ENCODE data around the gene PALLD.

Gene PALLD

GRCh38 chr4:168857546-168858314 lies 360.9 kb downstream of the PALLD start:
- no peak for FAIRE-seq
- no peak for DNase-seq (ENCODE audit: insufficient read length, low spot score)

GRCh38 chr4:168859100-168859499 lies 362.2 kb downstream of the PALLD start:
- FAIRE-seq (no peak), DNase-seq (ENCODE audit: insufficient read length, low spot score) (no peak)

- FAIRE-seq (peak; percentile 67), DNase-seq (ENCODE audit: insufficient read length, low spot score) (no peak)
Measured at GRCh38 chr4:168859888-168860694, 363.2 kb downstream of the PALLD start.

- DNase-seq (ENCODE audit: insufficient read length, low spot score) (no peak), FAIRE-seq (no peak)
Measured at GRCh38 chr4:168860827-168861226, 364.0 kb downstream of the PALLD start.

GRCh38 chr4:168863719-168864647 lies 367.1 kb downstream of the PALLD start:
- DNase-seq (ENCODE audit: insufficient read length, low spot score) = no peak
- FAIRE-seq = no peak

GRCh38 chr4:168864821-168865541 lies 368.1 kb downstream of the PALLD start:
- DNase-seq (ENCODE audit: insufficient read length, low spot score) (no peak), FAIRE-seq (no peak)

GRCh38 chr4:168865854-168866253 lies 369.0 kb downstream of the PALLD start:
- FAIRE-seq = no peak
- no peak for DNase-seq (ENCODE audit: insufficient read length, low spot score)

- FAIRE-seq = no peak
Measured at GRCh38 chr4:168866635-168867034, 369.8 kb downstream of the PALLD start.

GRCh38 chr4:168867128-168867527 lies 370.3 kb downstream of the PALLD start:
- FAIRE-seq = no peak
- no peak for DNase-seq (ENCODE audit: insufficient read length, low spot score)

More at GRCh38 chr4:168866635-168867034, 369.8 kb downstream of the PALLD start:
- no peak for DNase-seq (ENCODE audit: insufficient read length, low spot score)

GRCh38 chr4:168868044-168868781 lies 371.4 kb downstream of the PALLD start:
- DNase-seq (ENCODE audit: insufficient read length, low spot score) (no peak), FAIRE-seq (peak; percentile 74)

GRCh38 chr4:168868802-168869201 lies 371.9 kb downstream of the PALLD start:
- no peak for DNase-seq (ENCODE audit: insufficient read length, low spot score)
- no peak for FAIRE-seq

- DNase-seq (ENCODE audit: insufficient read length, low spot score) (no peak), FAIRE-seq (no peak)
Measured at GRCh38 chr4:168870004-168870403, 373.2 kb downstream of the PALLD start.

- FAIRE-seq (no peak), DNase-seq (ENCODE audit: insufficient read length, low spot score) (no peak)
Measured at GRCh38 chr4:168871632-168872031, 374.8 kb downstream of the PALLD start.

- DNase-seq (ENCODE audit: insufficient read length, low spot score) (no peak), FAIRE-seq (no peak)
Measured at GRCh38 chr4:168874083-168874482, 377.2 kb downstream of the PALLD start.

- no peak for FAIRE-seq
Measured at GRCh38 chr4:168876106-168876505, 379.3 kb downstream of the PALLD start.

GRCh38 chr4:168877511-168878491 lies 380.9 kb downstream of the PALLD start:
- FAIRE-seq (no peak), DNase-seq (ENCODE audit: insufficient read length, low spot score) (no peak)

More at GRCh38 chr4:168876106-168876505, 379.3 kb downstream of the PALLD start:
- no peak for DNase-seq (ENCODE audit: insufficient read length, low spot score)

- FAIRE-seq = no peak
Measured at GRCh38 chr4:168878623-168879022, 381.8 kb downstream of the PALLD start.

GRCh38 chr4:168879188-168879587 lies 382.3 kb downstream of the PALLD start:
- FAIRE-seq = no peak
- DNase-seq (ENCODE audit: insufficient read length, low spot score) = no peak

More at GRCh38 chr4:168878623-168879022, 381.8 kb downstream of the PALLD start:
- DNase-seq (ENCODE audit: insufficient read length, low spot score) = no peak

Data from GM19239 (cell line).